OCI-LY7 (cell line): ENCODE results near the gene CTNNBL1. TPM values are rescaled to one million over a fixed set of nuclear protein-coding genes. Genes with fewer than 3 reads are reported as not detected.

Experiments
- BruUV-seq: library from RNA; stranded (reverse); fragments of 400-500 nt; replicated peaks from 2 replicates; lab custom pipeline; 2021; lab: Mats Ljungman, UMichigan
- CTCF ChIA-PET: fragments of 300-600 bp; sonication (Branson Sonifier 250); formaldehyde crosslinking; loops from one replicate; lab custom pipeline; 2022; ENCODE audit warnings: antibody characterized with exemption; ENCODE audit not compliant: unreplicated experiment; lab: Charles Lee
- POLR2A ChIA-PET: fragments of 300-600 bp; sonication (Branson Sonifier 250); formaldehyde crosslinking; loops from one replicate; lab custom pipeline; 2022; ENCODE audit warnings: antibody characterized with exemption; lab: Charles Lee
- DNase-seq: peaks from one replicate; pipeline ENCODE4 v3.0.0-alpha.2; 2015; ENCODE audit warnings: low spot score
- H2AFZ ChIP-seq: fragments of 200-600 bp; sonication (generic), shearing (Covaris generic); 2 replicates; pipeline ENCODE4 v1.6.1; 2014; ENCODE audit warnings: mild to moderate bottlenecking, antibody characterized with exemption, low read length, moderate library complexity
- H3K27ac ChIP-seq: fragments of 200-600 bp; sonication (generic); 2 replicates; pipeline ENCODE4 v1.5.1; 2014; ENCODE audit warnings: mixed run types, low read depth, mild to moderate bottlenecking, moderate library complexity, low read length, inconsistent platforms; ENCODE audit not compliant: poor library complexity, severe bottlenecking
- H3K36me3 ChIP-seq: fragments of 200-600 bp; sonication (generic); 2 replicates; pipeline ENCODE4 v1.6.1; 2014; ENCODE audit warnings: mild to moderate bottlenecking, antibody characterized with exemption, low read length, moderate library complexity, mixed read lengths; ENCODE audit not compliant: insufficient read depth
- H3K4me1 ChIP-seq: fragments of 200-600 bp; sonication (generic); 2 replicates; pipeline ENCODE4 v1.5.1; 2014; ENCODE audit warnings: mild to moderate bottlenecking, low read length; ENCODE audit not compliant: insufficient read depth, poor library complexity, severe bottlenecking
- H3K4me2 ChIP-seq: fragments of 200-600 bp; sonication (generic); 2 replicates; pipeline ENCODE4 v1.6.1; 2014; ENCODE audit warnings: mild to moderate bottlenecking, low read length
- H3K4me3 ChIP-seq: fragments of 200-600 bp; sonication (generic); 2 replicates; pipeline ENCODE4 v1.5.1; 2014; ENCODE audit warnings: mild to moderate bottlenecking, low read depth, low read length; ENCODE audit not compliant: poor library complexity, severe bottlenecking
- H3K79me2 ChIP-seq: fragments of 200-600 bp; sonication (generic); 2 replicates; pipeline ENCODE4 v1.6.1; 2016; ENCODE audit warnings: low read depth, mild to moderate bottlenecking, low read length, moderate library complexity, mixed read lengths; ENCODE audit not compliant: insufficient read depth
- H3K9me2 ChIP-seq: fragments of 200-600 bp; sonication (generic); 2 replicates; pipeline ENCODE4 v1.6.1; 2016; ENCODE audit warnings: mild to moderate bottlenecking, low read length, mixed read lengths; ENCODE audit not compliant: insufficient read depth
- H3K9me3 ChIP-seq: fragments of 200-600 bp; sonication (generic); 2 replicates; pipeline ENCODE4 v1.6.1; 2014; ENCODE audit warnings: mild to moderate bottlenecking, mixed run types, low read length, mixed read lengths
- H4K20me1 ChIP-seq: fragments of 200-600 bp; sonication (generic); 2 replicates; pipeline ENCODE4 v1.6.1; 2014; ENCODE audit warnings: mild to moderate bottlenecking, antibody characterized with exemption, low read length, moderate library complexity, mixed read lengths; ENCODE audit not compliant: insufficient read depth
- CTCF ChIP-seq: fragments of 200-600 bp; sonication (generic); conservative IDR thresholded peaks from 2 replicates; pipeline ENCODE4 v1.5.1; 2014; ENCODE audit warnings: mild to moderate bottlenecking, antibody characterized with exemption, low read length, moderate library complexity, mixed read lengths
- EZH2phosphoT487 ChIP-seq: fragments of 200-600 bp; sonication (generic); IDR thresholded peaks from 2 replicates; pipeline ENCODE4 v1.6.1; 2018; ENCODE audit warnings: low read depth, borderline replicate concordance, mild to moderate bottlenecking, mixed run types, antibody characterized with exemption, low read length, moderate library complexity, mixed read lengths
- intact Hi-C: fragments of 100-400 bp; cut with micrococcal nuclease; formaldehyde crosslinking; loops from one replicate; pipeline ENCODE4 v1.10.0; 2022; ENCODE audit not compliant: unreplicated experiment
- total RNA-seq, 2 experiments: library from RNA; depleted of rRNA in 1 of 2; stranded (reverse); fragments of >200 nt in 1 of 2; shearing (Covaris generic) in 1 of 2; gene quantifications; 2 replicates each; pipeline ENCODE4 v1.2.3, GENCODE V29; 2014 to 2022

Gene CTNNBL1
- total RNA-seq, 2 experiments from 2014 or later, result 38.0 to 90.0 TPM

DNA sequence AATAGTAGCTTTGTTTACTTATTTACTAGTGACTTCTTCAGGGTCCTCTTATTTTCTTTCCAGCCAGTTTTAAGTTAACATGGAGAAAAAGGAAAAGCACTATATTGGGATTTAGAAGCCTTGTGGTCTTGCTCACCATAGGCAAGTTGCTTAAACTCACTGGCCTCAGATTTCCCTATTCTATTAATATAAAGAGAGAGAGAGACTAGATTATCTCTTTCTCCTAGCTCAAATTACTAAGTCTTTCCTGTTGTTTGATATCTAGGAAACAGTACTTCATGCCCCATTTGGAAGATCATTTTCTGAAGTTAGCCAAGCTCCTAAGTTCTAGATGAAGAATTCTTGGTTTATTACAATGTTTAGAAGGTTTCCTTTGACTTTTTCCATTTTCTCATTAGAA is 32.5 kb downstream of the CTNNBL1 start:
- Histone ChIP-seq H3K4me2 (no peak overlapping the region), H2AFZ (no peak overlapping the region), H3K4me1 (no peaks in the 10 kb centered on the region), H3K27ac (no peak overlapping the region), H4K20me1 (no peaks in the 10 kb centered on the region), H3K4me3 (no peak overlapping the region), H3K9me2 (no peaks in the 10 kb centered on the region), H3K36me3 (no peaks in the 10 kb centered on the region; the same call in 1 of the 2 replicates), H3K79me2 (peaks cover 9% of the 10 kb centered on the region; the same call in 1 of the 2 replicates), H3K9me3 (no peaks in the 10 kb centered on the region; the same call in 1 of the 2 replicates)
- ChIA-PET POLR2A (interaction anchor here (1.0 to 1.2 kb wide), 2 partner anchors 9 kb away, joined by 3 to 5 read pairs; no protein-coding TSS in a partner anchor), CTCF (no interaction called here)
- intact Hi-C loops, result no loop called here
- no peak for TF ChIP-seq EZH2phosphoT487
- no peak for TF ChIP-seq CTCF
- DNase-seq, result no peak
- BruUV-seq, result no TSS peak

GRCh38 chr20:37726971-37727956 is 33.4 kb downstream of the CTNNBL1 start:
- H3K4me2 ChIP-seq, result no peak overlapping the region
- intact Hi-C loops, result no loop called here
- ChIA-PET POLR2A (interaction anchor here (0.6 to 1.2 kb wide), 4 partner anchors 8 to 398 kb away, joined by 3 to 5 read pairs (median 4); no protein-coding TSS in a partner anchor), CTCF (no interaction called here)
- 0 out of 2 replicates have a peak, but pooled peaks cover 9% of the 10 kb centered on the region for H3K79me2 ChIP-seq
- DNase-seq, result no peak
- no peak overlapping the region for H2AFZ ChIP-seq
- H3K36me3 ChIP-seq, result 0 out of 2 replicates have a peak, but pooled peaks cover 4% of the 10 kb centered on the region
- H3K4me1 ChIP-seq, result no peaks in the 10 kb centered on the region
- no peaks in the 10 kb centered on the region for H3K9me3 ChIP-seq
- H3K9me2 ChIP-seq, result no peaks in the 10 kb centered on the region
- no TSS peak for BruUV-seq
- H3K27ac ChIP-seq, result no peak overlapping the region
- H3K4me3 ChIP-seq, result no peak overlapping the region
- H4K20me1 ChIP-seq, result no peaks in the 10 kb centered on the region
- TF ChIP-seq CTCF, result no peak
- TF ChIP-seq EZH2phosphoT487, result no peak
